RCC 7860 (cell line): ENCODE results near the gene LRRC45.
A peak's percentile ranks its signal among the peaks of the same experiment; 100 is the strongest.
"Not testable (repeated sequence)": the region's sequence is repeated elsewhere in the genome, so short reads cannot be mapped to it uniquely, and the experiment has no call there.

Experiments
- DNase-seq: peaks from one replicate; pipeline ENCODE4 v3.0.0-alpha.2; 2015; ENCODE audit warnings: low spot score
- FAIRE-seq: peaks from 2 replicates; lab custom pipeline; 2012; peaks lifted over from hg19 to GRCh38; lab: Jason Lieb, UNC

LRRC45 gene

DNA sequence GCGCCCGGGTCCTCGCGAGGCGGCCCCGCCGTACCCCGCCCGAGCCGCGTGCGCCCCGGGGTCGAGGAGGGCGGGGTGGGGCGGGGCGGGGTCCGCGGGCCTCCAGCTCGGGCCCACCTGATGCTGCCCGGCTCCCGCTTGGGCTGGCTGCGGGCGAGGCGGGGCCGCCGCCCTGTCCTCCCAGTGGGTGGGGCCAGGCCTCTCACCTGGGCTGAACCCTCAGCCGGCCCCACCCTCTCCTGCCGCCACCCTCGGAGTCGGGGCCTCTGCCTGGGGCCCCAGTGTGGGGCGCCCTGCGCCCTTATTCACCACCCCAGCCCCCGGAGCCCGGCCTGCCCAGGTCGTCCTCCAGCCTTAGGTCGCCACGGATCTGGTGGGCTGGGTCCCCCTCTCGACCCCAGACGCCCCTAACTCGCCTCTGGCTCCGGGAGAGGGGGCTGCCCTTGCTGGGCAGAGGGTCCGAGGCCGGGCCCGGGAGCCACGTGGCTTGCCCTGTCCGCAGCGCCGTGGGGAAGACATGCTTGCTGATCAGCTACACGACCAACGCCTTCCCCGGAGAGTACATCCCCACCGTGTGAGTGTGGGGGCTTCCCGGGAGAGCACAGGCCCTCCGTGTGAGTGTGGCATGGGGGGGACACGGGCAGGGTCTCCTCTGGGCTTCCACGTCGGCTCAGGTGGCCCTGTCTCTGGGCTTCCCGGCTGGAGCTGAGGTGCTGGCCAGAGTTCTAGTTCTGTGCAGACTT is 9.0 kb downstream of the LRRC45 start:
- FAIRE-seq (no peak), DNase-seq (no peak)

- DNase-seq (no peak), FAIRE-seq (no peak)
Observed at GRCh38 chr17:82033359-82034085, 10.4 kb downstream of the LRRC45 start.

DNA sequence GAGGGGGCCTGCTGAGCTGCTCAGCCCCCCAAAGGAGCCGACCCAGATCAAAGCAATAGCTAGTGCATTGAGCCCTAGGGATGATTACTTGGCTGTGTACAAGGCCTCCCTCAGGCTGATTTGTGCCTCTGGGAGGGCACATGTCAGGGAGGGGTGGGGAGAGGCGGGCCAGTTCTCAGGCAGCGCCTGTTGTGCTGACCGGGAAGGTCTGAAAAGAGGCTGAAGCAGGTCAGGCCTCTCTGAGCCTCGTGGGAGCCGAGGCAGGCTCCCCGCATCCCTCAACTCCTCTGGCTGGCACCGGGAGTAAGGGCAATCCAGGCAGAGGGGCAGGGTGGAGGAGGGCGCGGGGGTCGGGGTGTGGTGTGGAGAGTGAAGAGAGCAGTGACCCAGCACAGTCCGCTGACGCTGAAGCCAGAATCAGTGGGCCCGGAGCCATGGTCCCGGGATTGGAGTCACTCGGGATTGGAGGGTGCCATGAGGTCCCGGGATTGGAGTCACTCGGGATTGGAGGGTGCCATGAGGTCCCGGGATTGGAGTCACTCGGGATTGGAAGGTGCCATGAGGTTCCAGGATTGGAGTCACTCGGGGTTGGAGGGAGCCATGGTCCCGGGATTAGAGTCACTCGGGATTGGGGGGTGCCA is 11.4 kb downstream of the LRRC45 start:
- DNase-seq (no peak), FAIRE-seq (no peak)

DNA sequence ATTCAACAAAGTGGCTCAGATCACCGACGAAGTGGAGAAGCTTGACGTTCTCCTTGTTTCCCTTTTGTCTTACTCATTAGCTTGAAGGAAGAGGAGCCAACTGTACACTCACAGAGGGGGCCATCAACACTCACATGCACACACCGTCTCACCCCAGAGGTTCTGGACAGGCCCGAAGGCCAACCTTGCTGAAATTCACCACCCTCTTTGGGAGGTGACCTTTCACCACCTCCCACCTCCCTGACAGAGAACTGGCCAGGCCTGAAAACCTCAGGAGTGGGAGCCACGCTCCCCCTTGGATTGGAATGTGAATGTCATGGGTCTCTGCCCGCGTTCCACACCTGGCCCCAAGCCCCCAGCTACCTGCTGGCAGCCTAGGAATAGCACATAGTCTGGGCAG is 12.4 kb downstream of the LRRC45 start:
- no peak for DNase-seq
- no peak for FAIRE-seq

- FAIRE-seq, result no peak
- DNase-seq, result no peak
Observed at GRCh38 chr17:82035956-82036633, 13.0 kb downstream of the LRRC45 start.

DNA sequence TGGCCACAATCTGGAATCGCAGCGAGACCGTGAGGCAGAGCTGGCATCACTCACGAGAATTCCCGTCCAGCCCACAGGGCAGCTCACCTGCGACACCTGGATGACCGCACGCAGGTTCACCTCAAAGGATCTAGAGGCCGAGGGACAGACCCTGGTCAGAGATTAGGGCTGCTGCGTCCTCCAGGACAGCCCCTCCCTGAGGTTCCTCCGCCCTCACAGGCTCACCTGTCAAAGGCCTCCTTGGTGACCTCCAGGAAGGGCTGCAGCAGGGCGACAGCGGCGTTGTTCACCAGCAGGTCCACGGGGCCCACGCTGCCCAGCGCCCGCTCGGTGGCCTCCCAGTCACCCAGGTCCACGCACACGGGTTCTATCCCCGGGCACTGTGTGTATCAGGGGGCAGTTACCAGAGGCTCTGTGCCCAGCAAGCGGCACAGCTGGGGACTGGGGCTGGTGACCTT is 13.6 kb downstream of the LRRC45 start:
- DNase-seq, result no peak
- no peak for FAIRE-seq

DNA sequence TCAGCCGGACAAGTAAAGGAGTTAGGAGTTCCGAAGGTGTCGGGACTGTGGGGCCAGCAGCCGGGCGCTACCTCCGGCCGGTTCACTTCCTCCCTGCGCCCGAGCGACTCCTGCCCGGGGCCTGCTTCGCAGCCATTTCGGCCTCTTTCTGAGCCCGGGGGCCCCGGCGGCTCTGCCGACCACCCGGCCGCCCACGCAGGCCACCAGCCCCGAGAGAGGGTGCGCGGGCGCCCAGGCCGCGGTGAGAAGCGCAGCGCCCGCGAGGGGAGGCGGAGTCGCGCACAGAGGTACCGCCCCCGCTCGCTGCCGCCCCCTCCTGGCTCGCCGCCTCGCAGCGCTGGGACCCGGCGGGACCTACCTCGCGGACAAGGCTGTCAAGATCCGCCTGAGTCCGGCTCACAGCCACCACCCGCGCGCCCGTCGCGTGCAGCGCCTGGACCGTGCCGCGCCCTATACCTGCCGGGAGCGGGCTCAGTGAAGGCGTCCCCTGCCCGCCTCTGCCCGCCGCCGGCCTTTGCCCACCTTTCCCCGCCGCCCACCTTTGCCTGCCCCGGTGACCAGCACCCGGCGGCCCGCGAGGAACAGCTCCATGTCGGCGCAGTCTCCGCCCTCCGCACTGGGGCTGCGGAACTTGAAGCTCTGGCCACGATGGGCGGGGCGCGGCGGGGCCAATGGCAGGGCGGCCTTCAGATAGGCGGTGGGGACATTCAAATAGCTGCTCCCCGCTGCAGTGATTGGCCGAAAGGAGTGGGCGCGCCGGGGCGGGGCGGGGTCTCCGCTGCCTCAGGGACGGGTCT is 14.2 kb downstream of the LRRC45 start, which contains the start of gene DCXR:
Gene DCXR, minus strand, starts transcription at position 606 of the 797 bp plus-strand sequence. Its CDS starts 15 bp downstream, at position 591.
- FAIRE-seq (peak; percentile 79), DNase-seq (peak; percentile 84)

- FAIRE-seq (no peak), DNase-seq (no peak)
Observed at GRCh38 chr17:82037889-82038195, 14.7 kb downstream of the LRRC45 start.

DNA sequence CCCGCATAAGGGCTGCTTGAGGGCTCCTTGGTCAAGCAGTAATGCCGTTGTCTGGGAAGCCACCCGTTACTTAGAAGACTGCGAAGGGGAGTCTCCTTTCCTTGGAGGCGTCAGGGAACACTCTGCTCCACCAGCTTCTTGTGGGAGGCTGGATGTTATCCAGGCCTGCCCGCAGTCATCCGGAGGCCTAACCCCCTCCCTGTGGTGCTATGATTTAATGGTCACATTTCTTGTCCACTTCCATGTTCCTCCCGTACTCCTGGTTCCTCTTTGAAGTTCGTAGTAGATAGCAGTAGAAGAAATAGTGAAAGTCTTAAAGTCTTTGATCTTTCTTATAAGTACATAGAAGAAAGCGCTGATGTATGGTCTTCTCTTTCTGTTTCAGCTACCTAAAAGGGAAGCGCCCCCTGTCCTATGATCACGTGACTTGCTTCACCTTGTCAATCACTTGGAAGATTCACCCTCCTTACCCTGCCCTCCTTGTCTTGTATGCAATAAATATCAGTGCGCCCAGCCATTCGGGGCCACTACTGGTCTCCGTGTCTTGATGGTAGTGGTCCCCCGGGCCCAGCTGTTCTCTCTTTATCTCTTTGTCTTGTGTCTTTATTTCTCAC is 15.8 kb downstream of the LRRC45 start:
- not testable (repeated sequence) for FAIRE-seq, DNase-seq

- DNase-seq (peak; percentile 60), FAIRE-seq (peak; percentile 54)
Observed at GRCh38 chr17:82039695-82040299, 16.7 kb downstream of the LRRC45 start.

DNA sequence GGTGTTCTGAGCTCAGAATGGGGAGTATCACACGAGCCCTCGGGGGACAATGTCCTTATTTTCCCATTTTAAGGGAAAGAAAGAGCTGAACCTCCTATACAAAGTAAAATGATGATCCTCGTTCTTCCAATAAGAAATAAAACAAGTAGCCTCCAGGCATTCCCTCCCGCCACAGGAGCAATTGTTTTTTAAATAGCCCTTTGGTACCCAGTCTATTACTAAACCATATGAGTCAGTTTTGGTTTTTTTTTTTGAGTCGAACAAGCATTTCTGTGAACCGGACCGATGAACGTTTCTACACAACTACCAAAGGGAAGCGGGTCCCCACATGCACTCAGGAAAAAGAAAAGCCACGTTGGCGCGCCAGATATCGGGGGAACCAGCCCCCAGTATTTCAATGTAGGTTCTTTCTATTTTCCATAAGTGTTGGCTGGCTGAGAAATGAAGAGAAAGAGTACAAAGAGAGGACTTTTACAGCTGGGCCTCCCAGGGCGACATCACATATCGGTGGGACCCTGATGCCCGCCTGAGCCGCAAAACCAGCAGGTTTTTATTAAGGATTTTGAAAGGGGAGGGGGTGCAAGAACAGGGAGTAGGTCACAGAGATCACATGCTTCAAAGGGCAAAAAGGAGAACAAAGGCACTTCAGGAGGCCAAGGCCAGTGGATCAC is 18.2 kb downstream of the LRRC45 start:
- no peak for FAIRE-seq
- no peak for DNase-seq

- FAIRE-seq, result no peak
Observed at GRCh38 chr17:82042649-82043048, 19.5 kb downstream of the LRRC45 start.

DNA sequence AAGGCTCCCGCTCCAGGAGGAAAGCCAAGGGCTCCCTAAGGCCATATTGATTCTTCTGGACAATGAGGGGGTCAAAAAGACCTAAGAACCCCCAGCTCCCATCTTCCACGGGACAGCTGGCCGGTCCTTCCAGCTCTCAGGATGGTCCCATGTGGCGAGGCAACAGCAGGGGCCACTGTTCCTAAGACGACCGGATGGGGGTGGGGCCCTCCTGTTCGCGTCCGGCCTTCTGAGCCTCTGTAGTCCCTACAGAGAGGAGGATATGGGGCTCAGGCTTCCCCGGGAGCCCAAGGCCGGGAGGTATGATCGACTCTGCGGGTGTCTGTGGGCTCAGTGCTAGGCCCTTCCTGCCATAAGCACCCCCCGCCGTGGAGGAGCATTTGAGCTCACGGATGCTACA is 20.4 kb downstream of the LRRC45 start:
- DNase-seq (no peak), FAIRE-seq (no peak)

More at GRCh38 chr17:82042649-82043048, 19.5 kb downstream of the LRRC45 start:
- no peak for DNase-seq

DNA sequence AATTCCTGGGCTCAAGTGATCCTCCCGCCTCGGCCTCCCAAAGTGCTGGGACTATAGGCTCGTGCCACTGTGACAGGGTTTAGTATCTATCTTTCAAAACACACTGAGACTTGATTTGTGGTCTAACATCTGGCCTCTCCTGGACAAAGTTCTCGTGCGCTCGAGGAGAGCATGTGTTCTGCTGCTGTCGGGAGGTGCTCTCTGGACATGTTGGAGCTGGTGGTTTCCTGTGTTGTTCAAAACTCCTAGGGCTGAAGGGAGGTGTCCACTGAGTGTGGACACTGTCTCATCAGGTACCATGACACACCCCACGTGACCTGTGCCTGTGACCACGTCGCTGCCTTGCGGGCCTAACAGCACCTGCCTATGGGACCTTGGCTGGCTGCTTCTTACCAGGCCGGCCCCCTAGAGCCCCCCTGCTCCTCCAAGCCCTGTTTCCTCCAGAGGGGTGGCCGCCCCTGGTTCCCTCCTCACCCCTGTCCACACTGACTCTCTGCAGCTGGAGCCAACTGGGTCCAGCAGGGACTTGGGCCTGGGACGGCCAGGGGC is 22.9 kb downstream of the LRRC45 start:
- DNase-seq (no peak), FAIRE-seq (no peak)

DNA sequence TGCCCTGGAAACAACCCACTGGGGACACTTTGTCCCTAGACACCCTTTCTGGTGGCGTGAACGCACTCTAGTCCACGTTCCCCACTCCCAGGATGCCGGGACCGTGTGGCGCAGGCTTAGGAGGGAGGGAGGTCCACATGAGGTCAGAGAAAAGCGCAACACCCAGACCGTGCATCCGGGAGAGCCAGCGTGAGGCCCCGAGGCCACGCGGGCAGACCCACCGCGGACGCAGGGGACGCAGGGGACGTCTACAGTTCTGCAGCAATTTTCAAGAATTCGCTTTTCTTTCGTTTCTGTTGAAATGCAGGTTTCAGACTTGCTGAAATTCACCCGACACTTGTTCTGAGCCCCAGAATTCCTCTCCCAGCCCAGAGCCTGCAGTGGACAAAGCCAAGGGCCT is 23.8 kb downstream of the LRRC45 start:
- DNase-seq (no peak), FAIRE-seq (no peak)

- no peak for DNase-seq
- no peak for FAIRE-seq
Observed at GRCh38 chr17:82047379-82047778, 24.3 kb downstream of the LRRC45 start.

DNA sequence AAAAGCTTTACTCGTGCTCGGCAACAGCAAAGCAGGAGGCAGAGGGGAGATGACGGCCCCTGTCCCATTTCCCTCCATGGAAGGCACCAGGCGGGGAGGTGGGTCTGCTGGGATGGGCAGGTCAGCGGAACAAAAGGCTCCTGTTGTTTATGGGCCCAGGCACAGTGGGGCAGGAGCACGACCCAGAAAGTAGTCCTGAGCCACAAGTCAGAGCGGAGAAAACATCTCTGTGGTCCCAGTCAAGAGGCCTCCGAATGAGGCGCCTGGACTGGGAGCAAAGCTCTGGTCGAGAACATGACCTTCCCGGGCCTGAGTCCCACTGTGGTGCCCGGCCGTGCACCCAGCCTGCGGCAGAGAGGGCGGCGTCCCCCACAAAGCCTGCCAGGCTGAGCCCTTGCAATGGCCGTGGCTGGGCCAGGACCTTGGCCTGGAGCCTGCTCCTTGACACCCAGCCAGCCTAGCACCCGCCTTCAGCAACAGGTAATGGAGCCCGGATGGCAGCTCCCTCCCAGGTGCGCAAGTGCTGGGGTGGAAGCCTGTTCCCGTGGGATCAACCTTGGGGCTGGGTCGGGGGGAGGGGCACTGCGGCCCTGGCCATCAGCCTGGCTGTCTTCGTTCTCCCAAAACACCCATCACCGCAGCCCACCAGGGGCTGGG is 24.9 kb downstream of the LRRC45 start:
- no peak for FAIRE-seq
- no peak for DNase-seq

DNA sequence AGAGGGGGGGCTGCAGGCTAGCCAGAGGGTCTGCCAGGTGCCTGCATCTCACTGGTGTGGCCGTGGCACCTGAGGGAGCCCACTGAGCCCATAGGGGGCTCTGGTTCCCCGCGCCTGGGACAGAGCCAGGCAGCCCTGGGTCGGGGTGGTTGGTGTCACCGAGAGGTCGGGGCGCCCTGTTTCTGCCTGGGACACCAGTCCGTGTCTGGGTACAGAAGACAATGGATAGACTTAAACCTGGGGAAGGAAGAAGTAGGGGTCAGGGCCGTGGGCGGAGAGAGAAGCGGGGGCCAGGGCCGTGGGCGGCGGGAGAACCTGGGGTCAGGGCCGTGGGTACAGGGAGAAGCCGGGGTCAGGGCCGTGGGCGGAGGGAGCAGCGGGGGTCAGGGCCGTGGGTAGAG is 25.5 kb downstream of the LRRC45 start:
- no peak for FAIRE-seq

More for the DNA sequence above, 25.5 kb downstream of the LRRC45 start:
- DNase-seq, result no peak
